D341Med (cell line): ENCODE measurements around the gene BLNK.

Source experiments
- DNase-seq: peaks from one replicate; pipeline ENCODE4 v3.0.0; 2012; ENCODE audit warnings: low spot score

The BLNK gene

DNA sequence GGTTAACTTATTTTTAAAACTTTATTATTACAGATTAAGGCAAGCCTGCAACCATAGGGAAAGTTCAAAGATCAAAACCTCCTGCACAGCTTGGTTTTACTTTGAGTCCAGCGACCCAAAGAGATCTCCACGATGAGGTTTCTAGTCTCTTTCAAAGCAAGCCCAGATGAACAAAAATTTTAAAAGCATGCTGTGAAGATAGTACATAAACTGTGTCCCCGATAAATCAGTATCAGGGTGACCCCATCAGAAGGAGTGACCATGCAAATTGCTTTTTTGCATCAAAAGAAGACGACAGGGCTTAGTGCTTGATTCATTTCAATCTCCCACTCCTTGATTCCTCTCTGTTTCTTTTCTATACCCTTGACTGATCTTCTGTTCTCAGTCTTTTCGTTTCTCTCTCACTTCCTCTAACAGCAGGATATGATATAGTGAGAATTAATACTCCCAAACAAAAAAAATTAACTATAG lies 16.8 kb upstream of the BLNK start:
- no peak for DNase-seq

DNA sequence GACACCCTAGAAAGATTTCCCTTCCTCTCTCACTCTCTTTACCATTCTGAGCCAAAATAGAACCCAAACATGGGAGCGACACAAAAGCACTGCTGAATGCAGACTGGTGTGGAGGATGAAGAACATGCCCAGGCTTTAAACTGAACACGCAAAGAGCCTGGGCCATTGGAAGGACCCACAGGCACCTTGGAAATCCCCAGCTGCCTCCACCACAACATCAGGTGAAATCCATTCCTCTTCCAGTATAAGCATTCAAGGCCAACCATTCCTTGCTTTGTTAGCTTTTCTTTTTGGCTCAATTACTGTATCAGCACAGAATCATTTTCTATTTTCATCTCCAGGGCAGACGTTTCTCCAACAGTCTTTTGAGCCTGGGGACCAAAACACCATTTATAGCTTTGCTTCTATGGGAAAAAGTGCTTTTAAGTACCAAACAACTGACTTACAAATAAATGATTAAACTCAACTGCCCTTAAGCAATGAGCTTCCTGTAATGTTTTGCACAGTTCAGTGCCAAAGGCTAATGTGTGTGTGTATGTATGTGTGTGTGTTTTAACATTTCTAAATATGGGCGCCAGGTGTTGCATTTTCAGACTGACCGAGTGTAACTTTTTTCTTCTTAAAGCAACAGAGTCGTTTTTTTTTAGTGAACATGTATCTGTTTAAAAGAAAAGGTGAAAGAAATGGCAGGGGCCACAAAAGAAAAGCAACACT lies 16.2 kb upstream of the BLNK start:
- DNase-seq: no peak

DNA sequence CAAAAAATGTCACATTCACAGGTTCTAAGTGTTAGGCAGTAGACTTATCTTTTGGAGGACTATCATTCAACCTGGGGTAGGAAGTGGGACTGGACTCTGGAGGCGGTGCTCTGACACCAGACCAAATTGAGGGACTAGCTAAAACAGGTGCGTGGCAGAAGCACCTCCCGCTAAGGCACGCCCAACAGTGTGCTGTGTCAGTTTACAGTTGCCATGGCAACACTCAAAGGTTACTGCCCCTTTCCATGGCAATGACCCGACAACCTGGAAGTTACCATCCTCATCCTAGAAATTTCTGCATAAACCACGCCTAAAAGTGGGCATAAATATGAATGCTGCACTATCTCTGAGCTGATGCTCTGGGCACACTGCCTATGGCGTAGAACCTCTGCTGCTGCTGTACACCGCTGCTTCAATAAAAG lies 14.0 kb upstream of the BLNK start:
- no peak for DNase-seq

DNA sequence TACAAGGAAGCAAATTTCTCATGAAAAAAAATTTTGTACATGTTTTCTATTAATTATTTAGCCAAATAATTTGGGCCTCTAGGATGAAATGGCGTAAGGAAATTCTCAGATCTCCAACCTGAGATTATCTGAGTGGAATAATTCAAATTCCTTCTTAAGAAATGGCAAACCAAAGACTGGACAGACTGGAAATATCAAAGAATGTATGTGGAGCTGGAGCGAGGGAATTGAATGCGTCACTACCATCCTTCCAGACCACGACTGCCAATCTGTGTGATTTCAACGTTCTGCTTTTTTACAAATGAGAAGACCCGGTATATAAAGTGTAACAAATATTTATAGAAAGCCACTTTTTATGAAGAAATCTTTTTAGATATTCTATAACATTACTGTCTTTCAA lies 12.4 kb upstream of the BLNK start:
- DNase-seq: no peak

DNA sequence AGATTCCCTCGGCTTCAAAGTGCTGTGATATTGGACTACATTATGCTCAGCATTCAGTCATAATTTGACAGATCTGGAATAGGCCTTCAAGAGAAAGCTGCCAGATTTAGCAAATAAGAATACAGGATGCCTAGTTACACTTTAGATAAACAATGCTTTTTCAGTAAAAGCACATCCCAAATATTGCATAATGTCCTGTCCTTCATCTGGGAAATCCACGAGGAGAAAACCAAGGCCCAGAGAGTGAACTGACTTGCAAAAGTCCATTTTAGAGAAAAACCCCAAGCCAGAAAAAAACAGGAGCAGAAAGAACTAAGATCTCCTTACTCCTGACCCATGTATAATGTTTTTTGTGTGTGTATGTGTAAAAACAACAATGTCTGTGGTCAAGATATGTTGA lies 12.0 kb upstream of the BLNK start:
- no peak for DNase-seq

DNA sequence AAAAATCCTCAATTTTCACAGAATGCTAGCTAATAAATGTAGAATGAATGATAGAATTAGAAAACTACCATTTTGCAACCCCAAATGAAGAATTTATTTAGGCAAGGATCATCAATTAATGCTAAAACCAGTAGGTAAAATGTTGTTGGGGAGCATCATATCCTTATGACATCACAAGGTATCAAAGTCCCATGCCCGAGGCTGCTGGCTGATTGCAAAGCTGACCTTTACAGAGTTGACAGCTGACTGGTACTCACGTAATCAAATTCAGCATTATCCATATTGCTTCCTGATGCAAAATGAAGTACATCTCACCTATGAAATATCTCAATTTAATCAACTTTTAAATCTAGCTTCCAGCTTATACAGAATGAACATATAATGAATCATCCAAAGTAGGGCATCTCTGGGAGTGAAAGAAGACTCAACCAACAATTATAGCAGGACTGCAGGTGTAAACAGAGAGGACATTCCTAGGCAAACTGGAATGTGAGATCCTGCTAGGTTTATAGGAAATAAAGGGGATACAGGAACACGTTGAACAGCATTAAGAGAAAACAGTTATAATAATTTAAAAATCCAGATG lies 10.2 kb upstream of the BLNK start:
- DNase-seq: no peak

DNA sequence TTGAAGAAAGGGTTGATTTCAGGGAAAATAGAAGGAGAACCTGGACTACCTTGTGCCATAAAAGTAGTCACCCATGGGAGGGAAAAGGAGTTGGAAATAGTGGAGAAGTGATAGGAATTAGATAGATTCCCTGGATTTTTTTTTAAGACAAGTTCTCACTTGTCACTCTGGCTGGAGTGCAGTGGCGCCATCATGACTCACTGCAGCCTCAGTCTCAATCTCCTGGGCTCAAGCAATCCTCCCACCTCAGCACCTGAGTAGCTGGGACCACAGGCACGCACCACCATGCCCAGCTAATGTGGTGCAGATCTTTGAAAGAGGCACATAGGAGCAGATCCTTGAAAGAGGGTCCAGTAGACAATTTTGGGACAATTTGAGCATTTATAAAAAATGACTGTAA lies 9.5 kb upstream of the BLNK start:
- no peak for DNase-seq

DNA sequence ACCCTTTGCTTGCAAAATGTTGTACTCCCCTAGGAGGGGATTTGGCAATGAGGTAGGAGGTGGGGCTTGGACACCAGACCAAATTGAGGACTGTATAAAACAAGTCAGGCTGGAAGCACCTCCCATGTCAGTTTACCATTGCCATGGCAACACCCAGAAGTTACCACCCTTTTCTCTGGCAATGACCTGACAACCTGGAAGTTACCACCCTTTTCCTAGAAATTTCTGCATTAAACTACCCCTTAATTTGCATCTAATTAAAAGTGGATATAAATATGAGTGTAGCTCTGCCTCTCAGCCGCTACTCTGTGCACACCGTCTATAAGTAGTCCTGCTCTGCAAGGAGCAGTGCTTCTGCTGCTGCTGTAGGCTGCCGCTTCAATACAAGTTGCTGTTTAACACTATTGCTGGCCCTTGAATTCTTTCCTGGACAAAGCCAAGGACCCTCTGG lies 7.8 kb upstream of the BLNK start:
- no peak for DNase-seq

DNA sequence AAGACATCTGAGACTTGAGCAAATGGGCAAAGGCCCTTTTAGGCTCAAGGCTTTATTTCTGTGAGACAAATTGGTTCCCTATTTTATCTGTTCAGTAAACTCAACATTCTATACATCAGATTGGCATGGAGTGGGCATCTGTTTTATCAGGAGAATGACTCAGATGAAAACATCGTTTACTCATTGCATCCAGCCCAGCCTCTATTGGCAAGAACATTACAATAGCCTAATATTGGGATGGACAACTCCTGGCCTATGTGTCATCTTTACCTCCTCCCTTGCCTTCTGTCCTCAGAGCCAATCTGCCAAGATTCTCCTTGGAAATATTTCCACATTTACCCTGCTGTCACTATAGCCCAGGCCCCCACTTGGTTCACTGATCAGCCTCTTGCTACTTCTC lies 5.5 kb upstream of the BLNK start:
- no peak for DNase-seq

DNA sequence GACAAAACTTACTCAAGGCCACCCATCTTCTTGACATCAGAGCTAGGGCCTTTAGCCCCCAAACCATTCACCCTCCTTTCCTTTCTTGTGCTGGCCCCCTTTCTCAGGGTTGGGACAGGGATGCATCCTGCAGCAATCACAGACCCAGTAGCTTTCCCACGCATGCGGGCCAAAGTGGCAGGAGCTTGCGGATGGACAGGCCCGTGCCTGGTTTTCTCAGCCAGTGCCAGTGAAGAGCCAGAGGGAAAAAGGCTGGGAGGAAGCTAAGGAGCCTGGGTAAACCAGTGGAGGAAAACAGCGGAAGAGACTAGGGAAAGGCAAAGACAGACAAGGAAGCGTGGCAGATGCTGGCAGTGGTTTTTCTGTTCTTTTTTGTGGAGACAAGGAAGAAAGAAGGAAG lies 5.1 kb upstream of the BLNK start:
- no peak for DNase-seq

DNA sequence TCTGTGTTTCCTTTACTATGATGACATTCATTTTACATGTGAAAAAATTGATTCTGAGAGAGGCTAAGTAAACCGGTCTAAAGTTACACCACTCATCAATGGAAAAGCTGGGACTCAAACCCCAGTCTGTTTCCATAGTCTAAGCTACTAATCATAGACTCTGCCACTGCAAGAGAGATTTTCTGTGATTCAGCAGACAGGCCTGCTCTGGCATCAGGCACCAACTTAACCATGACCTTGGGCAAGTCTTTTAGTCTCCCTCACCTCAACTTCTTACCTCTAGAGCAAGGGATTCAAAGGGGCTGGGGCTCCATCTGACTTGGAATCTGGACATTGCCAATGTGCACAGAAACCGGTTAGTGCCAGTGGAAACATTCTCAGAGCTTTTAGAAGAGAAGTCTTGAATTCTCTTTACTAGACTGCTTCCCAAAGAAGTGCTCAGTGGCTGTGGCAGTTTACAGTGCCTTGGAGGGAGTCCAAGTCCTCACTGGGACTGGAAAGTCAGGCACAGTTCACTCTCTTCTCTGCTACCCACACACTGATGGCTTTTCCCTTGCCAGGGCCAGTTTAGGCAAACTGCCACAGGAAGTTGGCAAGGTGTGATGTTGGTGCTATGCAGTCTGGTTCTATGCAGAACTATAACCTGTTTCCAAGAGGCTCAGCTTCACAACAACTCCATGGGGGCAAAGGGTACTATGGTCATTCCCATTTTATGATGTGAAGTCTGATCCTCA lies 4.5 kb upstream of the BLNK start:
- no peak for DNase-seq

DNA sequence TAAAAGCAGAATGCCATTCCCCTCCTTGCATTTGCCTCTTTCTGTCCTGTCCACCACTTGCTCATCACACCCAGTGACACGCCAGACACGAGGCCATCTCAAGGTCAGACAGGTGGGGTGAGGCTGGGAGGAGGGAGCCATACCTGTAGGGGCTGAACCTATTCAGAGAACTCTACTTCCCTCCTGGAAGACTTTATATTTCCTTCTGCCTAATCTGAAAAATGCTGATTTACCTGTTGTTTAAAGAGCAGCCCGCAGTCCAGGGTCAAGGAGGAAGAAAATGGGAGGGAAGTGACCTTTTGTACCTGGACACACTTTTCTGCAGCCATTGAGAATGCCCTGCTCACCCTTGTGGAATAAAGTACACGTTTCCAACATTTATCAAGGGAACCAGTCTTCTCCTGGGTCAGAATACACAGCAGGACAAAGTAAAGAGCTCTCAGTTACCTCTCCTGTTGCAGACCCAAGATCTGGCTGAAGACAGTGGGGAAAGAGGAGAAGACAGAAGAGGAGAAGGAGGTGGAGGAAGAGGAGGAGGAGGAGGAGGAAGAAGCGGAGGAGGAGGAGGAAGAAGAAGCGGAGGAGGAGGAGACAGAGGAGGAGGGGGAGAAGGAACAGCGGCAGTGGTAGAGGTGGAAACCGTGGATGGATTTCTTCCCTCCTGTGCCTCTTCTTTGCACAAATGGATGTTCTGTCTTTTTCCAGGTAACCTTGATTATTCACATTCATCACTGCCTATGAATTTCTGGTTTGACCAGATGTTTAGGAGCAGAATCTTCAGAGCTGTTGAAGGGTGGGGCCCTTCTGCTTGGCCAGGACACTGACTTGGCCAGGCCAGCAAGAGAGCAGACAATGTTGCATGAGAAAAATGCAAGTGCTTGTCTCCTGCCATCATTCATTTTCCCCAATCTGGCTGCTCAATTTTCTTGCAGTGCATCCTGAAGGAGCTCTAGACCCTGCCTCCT lies 1.2 kb upstream of the BLNK start:
- no peak for DNase-seq

DNA sequence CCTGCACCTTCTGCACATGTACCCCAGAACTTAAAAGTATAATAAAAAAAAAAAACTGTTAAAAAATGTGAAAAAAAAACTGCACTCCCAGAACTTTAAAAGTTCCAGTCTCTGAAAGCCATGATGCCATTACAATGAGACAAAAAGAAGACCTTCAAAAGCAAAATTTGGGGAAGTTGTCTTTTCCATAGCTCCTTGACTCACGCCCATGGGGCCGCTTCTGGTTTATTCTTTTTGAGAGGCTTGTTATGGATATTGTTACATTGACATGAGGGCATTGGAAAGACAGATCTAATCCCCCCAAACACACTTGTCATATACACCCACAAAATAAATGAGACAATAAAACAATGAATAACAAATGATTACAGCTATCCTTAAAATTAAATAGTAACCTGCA lies 798 bp downstream of the BLNK start:
- no peak for DNase-seq

DNA sequence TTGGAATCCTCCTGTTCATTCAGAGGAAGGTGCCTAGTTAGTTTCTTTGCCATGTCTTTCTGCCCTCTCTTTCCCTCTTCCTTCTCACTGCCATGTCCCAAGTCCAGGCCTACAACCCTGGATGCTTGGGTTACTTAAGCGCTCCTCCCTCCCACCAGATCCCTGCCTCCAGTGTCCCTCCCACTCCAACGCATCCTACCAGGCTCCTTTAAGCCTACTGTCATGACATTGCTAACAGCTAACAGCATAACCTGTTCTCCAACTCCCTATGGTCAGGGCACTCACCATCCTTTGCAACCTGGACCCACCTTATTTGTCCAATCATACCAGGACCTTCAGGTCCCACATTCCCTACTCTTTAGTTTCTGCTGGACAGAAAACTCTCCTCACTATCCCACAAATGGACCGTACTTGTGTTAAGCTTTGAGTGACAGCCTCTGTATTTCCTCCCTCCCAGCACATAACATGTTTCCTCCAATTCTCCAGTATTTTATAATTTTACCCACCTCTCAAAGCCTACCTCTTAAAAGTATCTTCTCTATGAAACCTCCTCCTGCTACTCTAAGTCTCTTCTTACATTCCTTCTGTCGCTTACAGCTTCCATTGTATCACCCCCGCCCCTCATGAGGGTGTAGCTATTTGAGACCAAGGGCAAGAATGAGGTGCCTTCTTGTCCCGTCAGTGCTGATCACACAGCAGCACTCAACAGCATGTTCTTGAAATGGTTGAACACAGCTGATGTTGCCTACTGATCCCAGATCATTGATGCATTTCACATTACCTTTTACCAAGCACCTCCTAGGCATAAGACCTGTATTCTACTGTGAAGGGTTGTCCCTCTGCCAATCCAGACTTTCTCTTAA lies 1.7 kb downstream of the BLNK start:
- DNase-seq: no peak

DNA sequence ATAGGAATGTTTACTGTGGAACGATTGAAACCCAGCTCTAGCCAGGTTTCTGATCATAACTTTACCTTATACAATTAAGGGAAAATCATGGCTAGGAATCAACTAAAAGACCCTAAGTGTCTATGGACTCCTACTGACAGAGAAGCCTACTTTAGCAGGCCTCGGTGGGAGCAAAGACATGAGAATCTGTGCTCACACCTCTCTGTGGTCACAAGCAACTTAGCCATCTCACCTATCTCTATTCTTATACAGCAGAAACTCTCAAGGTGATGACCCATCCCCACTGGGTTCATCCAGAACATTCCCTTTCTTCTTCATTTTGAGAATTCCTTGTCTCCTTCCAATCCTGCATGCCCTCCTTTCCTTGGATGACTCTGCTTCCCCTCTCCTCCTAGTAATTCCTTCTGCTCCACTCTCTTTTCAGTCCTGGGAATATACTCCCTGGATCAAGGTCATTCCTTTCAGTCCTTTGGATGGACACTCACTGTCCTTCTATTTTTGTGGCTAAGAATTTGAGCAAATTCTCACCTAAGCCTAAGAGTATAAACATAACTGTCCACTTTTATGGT lies 2.9 kb downstream of the BLNK start:
- DNase-seq: no peak

DNA sequence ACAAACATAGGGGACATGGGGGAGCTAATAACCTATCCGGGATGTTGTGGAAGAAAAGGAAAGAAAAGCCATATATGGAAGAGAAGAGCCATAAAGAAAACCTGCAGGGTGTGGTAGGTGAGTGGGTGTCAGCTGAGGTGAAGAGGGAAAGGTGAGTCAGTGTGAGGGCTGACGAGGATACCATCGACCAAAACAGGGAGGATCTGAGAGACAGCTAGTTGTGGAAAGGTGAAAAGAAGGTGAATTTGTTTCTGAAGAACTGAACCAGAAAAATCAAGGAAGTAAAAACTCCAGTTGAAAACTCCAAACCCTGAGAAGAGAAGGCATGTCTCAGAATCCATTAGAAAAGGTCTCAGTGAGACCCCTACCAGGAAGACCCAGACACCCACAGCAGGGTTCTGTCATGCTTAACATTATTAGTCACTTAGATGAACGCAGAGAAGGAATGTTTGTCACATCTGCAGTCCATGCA lies 4.1 kb downstream of the BLNK start:
- no peak for DNase-seq

DNA sequence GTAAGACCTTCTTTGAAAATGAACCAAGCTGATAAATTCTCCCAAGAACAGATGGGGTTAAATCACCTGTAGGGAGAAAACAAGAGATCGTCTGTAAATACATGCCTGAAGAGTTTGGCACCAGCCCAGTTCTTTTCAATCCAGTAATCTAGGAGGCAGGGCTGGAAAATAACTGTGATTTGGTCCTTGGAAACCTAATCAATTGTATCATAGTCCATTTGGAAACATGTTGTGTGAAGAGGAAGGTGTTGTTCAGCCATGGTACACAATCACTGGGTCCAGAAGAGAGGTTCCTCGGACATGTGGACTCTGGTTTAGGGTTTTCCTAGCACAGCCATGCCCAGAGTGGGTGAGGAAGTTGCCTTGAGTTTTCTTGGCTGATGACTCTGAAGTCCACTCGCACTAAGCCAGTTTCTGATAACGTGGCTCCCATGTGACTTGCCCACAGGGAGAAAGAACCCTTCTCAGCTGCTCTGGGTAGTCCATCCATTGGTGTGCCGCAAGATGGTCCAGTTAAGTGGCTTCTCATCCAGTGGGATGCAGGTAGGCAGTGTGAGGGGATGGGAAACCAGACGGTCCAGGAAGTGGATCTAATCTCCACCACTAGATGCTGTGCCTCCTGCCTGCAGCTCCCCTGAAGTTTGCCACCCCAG lies 5.1 kb downstream of the BLNK start:
- DNase-seq: no peak

DNA sequence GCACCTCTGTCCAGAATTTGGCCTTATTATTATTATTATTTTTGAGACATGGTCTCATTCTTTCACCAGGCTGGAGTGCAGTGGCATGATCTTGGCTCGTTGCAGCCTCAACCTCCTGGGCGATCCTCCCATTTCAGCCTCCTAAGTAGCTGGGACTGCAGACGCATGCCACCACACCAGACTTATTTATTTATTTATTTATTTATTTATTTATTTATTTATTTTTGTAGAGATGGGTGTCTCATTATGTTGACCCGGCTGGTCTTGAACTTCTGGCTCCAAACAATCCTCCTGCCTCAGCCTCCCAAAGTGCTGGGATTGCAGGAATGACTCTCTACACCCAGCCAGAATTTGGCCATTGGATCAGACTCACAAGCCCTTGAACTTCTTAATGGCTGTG lies 6.4 kb downstream of the BLNK start:
- no peak for DNase-seq

DNA sequence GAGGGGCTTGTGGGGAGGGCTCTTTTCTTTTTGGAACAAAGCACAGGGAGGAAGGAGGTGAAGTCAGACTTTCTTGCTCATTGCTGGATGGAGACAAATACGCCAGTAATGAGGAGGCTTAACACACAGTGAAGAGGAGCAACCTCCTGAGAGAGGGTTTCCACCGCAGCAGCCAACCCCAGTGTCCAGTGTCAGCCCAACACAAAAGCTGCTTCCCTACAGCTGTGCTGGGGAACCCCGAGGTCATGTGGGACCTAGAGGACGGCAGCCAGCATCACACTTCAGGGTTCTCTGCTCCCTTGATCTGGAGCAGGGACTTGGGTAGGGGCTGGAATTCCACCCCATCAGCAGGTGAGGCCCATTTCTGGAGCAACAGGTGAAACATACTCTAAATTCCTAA lies 7.7 kb downstream of the BLNK start:
- DNase-seq: no peak

DNA sequence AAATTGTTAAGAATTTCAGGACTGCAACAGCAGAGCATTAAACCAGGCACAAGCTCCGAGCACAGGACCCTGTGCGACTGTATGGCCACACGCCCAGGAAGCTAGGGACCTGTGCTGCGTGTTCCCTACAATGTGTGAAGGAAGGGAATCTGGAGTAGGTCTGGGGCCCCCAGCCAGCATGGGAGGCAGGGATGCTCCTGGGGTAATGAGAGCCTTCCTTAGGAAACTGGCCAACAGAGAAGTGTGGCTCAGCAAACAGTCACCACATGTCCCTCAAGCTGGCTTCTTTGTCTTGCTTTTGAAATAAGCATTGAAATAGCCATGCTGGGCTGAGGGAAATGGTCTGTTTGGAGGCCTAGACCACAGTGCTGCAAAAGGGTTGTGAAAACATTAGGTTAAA lies 8.2 kb downstream of the BLNK start:
- DNase-seq: no peak
